SW 1271 (cell line): ENCODE measurements around the gene PRSS35.
"Not testable (repeated sequence)": the region's sequence is repeated elsewhere in the genome, so short reads cannot be mapped to it uniquely, and the experiment has no call there.

ENCODE experiments used
- DNase-seq, 2 experiments: peaks; one replicate each; lab custom pipeline; 2025; lab: John Stamatoyannopoulos, UW

The PRSS35 gene

DNA sequence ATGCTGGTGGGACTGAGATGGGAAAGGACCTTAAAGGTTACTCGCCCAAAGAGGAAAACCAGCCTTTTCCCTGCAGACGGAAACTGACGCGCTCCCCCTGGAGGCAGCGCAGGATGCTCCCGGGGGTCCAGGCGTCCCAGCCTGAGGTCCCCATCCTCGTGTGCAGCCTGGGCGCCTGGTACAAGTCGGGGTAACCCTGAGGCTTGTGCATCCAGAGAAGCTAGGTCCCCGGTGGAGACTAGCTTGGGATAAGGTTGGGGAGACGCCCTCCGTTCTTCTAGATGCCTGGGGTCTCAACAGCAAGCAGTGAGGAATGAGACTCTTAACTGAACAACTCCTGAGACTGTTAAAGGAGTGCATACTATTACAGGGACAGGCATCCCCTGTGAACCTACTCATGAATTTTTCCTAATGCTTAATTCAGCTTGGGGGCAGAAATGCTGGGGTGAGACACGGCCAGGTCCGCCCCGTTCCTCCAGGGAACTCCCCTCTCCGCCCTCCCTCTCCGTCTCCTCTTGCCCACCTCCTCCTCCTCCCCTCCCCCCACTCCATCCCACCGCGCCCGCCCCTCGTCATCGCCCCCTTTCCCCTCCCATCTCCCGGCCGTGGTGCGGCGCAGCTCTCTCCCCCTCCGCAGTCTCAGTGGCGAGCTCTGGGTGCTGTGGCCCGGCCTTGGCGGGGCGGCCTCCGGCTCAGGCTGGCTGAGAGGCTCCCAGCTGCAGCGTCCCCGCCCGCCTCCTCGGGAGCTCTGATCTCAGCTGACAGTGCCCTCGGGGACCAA is at the start of gene PRSS35:
TSS of gene PRSS35 (plus strand) at position 634 of the 781 bp plus-strand sequence. CDS start 10,908 bp downstream, outside the sequence.
- no peak for DNase-seq

DNA sequence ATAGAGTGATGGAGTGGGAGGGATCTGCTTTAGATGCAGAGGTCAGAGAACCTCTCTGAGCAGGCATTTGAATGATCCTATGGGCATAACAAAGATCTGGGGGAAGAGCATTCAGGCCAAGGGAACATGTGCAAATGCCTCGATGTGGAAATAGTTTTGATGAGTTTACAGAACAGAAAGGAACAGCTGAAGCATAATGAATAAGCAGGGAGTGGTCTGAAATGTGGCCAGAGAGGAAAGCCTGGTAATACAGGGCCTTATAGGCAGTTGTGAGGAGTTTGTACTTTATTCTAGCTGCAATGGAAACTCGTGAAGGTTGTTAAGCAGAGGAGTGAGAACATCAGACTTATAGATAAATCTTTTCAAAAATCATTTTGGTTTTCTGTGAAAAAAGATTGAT is 48.4 kb upstream of the PRSS35 start:
- no peak for DNase-seq

DNA sequence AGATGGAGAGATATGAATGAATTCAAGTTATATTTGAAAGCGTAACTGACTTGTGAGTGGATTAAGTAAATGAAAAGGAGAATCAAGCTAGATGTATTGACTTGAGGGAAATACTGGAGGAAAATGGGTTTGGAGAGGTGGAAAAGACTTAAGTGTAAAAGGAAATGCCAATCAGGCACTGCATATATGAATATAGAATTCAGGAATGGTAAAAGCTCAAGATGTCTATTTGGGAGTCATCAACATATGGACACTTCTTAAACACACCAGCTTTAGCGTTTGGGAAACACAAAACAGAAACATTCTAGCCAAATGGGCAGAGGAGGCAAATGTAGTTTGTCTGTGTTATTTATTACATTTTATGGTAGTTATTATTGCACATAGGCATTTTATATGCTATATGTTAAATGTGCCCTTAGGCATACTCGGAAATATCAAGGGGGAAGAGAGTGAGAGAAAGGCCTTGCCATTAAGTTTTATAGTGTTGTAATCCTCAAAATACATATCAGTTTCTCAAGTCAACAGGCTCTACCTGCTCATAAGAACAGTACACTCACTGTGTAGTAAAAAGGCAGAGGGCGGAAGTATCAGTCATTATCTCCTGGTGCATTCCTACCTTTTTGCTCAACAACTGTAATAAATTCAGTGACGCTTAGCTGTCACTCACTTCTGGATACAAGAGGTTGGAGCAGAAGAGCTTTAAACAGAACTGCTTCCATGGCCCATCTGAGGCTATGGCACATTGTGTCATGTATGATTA is 47.8 kb upstream of the PRSS35 start:
- no peak for DNase-seq

DNA sequence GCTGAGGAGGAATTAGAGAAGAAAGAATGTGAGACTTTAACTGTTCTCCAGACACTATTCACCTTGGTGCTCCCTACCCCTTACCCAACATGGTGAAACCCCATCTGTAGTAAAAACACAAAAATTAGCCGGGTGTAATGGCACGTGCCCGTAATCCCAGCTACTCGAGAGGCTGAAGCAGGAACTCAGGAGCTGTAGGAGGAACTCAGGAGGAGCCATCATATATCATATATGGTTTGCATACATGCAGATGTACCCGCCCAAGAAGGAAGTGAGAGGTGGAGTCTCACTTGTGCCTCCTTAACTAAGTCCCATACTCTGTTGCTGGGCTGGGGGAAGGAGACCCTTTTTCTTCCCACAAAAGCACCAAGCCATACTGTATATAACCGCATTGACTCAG is 46.0 kb upstream of the PRSS35 start:
- no peak for DNase-seq

GRCh38 chr6:83467620-83468036 is 44.7 kb upstream of the PRSS35 start:
- DNase-seq: no peak

GRCh38 chr6:83470001-83470400 is 42.3 kb upstream of the PRSS35 start:
- DNase-seq: no peak

- no peak for DNase-seq
These were observed 41.7 kb upstream of the PRSS35 start for GRCh38 chr6:83470587-83470986.

DNA sequence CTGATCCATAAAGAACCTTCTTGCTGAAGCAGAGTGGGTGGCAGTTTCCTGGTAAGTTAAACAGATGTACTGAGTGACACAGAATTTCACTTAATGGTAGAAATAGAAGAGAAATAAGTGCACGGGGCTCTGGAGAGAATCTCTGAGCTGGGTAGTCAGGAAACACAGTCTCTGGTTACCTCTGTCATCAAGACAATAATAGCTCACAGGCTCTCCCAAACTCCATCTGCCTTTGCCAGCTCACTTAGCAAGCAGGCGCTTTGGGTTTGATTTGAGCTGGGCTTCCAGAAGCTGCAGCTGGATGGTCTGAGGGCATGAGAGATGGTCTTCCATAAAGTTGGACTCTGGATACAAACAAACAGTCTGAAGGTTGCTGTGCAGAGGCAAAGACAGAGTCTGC is 39.6 kb upstream of the PRSS35 start:
- no peak for DNase-seq

GRCh38 chr6:83474309-83474708 is 38.0 kb upstream of the PRSS35 start:
- no peak for DNase-seq

- no peak for DNase-seq
These were observed 35.4 kb upstream of the PRSS35 start for GRCh38 chr6:83476971-83477370.

GRCh38 chr6:83479389-83479788 is 32.9 kb upstream of the PRSS35 start:
- DNase-seq: no peak

DNA sequence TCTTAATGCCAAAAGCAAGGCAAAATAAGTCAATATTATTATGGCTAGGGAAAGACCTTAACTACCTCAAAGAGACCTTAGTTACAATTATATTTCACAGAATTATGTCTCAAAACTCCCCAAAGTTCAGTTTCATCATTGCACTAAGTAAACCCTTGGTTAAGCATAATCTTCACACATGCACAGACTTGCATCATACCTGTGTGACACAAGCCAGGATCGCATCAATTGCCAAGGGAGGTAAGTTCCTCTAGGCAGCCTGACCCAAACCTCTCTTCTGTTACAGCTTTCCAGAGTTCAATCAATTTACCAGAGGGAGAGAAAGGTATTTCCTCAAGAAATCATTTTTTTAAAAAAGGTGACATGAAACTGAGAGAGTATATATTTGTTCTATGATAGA is 31.9 kb upstream of the PRSS35 start:
- DNase-seq: no peak

DNA sequence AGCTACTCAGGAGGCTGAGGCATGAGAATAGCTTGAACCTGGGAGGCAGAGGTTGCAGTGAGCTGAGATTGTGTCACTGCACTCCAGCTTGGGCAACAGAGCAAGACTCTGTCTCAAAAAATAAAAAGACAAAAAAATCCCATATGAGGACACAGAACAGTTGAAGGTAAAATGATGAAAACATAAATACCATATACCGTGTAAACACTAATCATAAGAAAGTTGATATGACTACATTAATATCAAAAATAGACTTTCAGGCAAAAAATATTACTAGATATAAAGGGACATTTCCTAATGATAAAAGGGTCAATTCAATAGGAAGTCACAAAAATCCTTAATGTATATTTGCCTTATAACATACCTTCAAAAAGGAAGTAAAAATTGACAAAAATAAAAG is 30.4 kb upstream of the PRSS35 start:
- DNase-seq: not testable (repeated sequence)

DNA sequence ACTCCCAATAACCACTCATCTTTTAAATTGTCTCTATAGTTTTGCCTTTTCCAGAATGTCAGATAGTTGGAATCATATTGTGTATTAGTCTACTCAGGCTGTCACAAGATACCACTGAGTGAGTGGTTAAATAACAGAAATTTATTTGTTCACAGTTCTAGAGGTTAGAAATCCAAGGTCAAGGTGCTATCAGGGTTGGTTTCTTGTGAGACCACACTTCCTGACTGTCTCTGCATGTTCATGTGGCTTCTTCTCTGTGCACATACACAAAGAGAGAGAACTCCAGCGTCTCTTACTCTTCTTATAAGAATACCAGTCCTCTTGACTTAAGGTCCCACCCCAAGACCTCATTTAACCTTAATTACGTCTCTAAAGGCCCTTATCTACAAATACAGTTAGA is 23.9 kb upstream of the PRSS35 start:
- no peak for DNase-seq

DNA sequence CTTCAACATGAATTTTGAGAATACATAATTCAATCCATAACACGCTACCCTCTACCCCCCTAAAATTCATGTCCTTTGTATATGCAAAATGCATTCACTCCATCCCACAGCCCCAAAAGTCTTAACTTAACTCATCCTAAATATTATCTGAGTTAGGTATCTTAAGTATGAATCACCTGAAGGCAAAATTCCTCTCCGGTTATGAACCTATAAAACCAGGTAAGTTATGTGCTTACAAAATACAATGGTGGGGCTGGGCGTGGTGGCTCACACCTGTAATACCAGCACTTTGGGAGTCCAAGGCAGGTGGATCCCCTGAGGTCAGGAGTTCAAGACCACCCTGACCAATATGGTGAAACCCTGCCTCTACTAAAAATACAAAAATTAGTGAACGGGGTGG is 23.5 kb upstream of the PRSS35 start:
- no peak for DNase-seq

DNA sequence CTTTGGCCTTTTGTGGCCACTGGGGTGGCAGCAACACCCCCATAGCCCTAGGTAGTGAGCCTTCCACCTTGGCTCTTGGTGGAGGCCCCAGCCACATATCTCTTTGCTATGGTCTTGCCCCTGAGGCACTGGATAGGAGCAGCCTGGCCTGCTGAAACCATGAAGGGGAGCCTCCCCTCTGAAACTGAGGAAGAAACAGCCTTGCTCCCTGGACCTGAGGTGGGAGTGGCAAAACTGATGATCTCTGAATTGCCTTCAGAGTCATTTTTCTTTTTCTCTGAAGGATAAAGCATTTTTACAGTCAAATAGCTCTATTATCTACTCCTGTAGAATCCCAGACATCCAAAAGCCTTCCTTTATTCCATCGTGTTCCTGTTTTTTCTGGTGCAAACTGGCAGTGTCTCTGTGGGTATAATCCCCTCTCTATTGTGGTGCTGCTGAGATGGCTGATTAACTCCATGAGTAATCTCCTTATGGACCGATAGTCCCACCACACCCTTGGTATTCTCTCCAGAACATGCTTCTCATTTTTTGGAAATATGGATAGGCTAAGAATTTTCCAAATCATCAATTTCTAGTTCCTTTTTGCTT is 22.0 kb upstream of the PRSS35 start:
- no peak for DNase-seq

DNA sequence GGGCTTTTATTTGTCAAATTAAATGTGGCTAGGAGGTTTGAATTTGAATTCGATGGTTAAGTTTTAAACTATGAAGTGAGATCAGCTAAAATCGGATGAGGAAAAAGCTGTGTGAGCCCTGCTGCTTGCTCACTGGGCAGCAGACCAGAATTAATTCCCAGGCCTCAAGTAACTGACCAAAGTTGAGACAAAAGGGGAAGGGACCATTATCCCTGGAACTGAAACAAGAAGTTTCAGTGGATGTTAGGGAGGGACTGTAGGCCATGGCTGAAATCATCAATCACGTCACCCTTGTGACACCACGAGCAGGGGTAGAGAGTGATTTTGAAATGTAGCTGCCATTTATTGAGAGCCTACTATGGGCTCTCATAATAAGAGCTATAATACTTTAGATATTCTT is 7.0 kb upstream of the PRSS35 start:
- DNase-seq: no peak

GRCh38 chr6:83509441-83509840 is 2.9 kb upstream of the PRSS35 start:
- DNase-seq: no peak

DNA sequence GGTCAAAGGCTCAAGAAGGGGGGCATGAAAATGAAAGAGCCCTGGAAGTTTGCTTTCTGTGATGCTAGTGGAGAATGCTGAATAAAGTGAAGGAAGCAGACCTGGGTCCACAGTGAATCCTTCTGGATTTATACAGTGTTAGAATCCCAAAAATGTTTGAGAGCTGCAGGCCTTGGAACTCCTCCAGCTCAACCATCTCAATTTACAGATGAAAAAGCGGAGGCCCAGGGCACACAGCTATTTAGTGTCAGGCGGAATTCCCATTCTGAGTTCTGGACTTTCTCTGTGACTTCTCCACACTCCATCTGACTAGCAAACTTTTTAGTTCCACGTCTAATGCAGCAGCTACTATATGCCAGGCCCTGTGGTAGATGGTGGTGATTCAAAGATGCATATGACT is 1.5 kb upstream of the PRSS35 start:
- DNase-seq: no peak

GRCh38 chr6:83511266-83511665 is 1.1 kb upstream of the PRSS35 start:
- no peak for DNase-seq

DNA sequence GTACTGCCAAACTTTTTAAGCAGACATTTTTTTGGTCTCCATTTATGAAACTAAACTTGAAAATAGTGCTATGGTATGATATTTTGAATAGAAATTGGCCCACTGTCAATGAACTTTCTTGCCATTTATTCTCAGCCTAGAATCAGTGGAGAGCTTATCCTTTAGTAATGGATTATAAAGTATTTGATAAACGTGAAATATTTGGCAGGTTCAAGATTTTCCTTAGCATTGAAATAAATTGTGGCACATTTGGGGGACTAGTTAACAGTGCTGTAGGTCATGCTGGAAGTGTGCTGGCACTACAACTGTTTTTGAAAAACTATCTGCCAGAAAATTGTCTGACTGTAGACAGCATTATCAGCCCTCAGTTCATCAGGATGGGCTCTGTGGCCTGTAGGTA is 2.1 kb downstream of the PRSS35 start:
- DNase-seq: no peak

DNA sequence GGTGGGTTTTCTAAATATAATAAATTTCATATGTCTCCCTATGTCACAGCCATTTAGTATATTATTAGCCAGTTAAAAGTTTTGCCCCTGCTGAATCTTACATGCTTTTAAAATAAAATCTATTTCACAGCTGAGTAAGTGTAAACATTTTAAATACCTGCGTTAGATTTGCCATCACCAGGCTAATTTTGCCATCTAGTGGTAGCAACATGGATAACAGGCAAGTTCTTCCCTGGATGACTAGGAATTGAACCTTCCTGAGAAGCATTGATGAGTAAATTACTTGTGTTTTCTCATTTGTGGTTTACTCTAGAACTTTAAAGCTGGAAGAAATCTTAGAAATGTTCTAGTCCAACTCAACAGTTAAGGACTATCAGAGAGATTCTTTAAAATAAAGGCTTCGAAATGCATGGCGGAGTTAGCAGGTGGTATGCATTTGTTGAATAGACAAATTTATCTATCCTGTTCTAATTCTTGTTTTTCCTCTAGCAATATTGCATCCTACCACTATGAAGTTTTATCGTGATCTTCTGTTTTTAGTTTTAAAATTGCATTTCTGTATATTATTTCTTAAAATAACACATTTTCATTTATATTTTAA is 2.6 kb downstream of the PRSS35 start:
- DNase-seq: peak in 1 of 2 experiments; percentile 38

GRCh38 chr6:83517500-83517899 is 5.2 kb downstream of the PRSS35 start:
- DNase-seq: no peak
